ENCODE data around the gene DKK1. TPM values are rescaled to one million over a fixed set of nuclear protein-coding genes. Genes with fewer than 3 reads are reported as not detected.

DKK1 gene, protein sequence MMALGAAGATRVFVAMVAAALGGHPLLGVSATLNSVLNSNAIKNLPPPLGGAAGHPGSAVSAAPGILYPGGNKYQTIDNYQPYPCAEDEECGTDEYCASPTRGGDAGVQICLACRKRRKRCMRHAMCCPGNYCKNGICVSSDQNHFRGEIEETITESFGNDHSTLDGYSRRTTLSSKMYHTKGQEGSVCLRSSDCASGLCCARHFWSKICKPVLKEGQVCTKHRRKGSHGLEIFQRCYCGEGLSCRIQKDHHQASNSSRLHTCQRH
- 10 to 100 TPM; 36.4 to 58.8 (median 47.6) TPM for polyA plus RNA-seq (ENCODE audit: insufficient read length in 4 of 4)

DNA sequence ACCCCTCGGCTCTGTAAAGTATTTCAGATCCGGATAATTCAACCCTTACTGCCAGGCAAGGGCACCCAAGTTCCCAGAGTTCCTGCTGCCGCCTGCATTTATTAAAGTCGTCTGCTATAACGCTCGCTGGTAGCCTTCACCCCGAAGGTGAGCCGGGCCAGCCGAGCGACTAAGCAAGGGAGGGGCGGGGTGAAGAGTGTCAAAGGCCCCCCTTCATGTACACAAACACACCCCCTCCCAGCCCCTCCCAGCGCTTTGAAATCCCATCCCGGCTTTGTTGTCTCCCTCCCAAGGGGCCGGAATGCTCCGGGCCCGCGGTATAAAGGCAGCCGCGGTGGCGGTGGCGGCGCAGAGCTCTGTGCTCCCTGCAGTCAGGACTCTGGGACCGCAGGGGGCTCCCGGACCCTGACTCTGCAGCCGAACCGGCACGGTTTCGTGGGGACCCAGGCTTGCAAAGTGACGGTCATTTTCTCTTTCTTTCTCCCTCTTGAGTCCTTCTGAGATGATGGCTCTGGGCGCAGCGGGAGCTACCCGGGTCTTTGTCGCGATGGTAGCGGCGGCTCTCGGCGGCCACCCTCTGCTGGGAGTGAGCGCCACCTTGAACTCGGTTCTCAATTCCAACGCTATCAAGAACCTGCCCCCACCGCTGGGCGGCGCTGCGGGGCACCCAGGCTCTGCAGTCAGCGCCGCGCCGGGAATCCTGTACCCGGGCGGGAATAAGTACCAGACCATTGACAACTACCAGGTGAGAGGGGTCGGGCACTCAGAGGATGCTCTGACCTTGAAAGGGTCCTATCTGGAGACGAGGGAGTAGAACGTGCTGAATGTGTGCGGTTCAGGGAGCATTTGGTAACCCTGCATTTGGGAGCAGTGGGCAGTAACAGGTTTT lies at the start of gene DKK1:
DKK1 (plus strand) TSS at position 349 of the 889 bp plus-strand sequence; CDS start at position 503, 154 bp downstream.
- peak in 3 of 4 donors; percentile 36 to 41 (median 37) for DNase-seq (ENCODE audit: low read depth in 4 of 4, low spot score in 3 of 4)

DNA sequence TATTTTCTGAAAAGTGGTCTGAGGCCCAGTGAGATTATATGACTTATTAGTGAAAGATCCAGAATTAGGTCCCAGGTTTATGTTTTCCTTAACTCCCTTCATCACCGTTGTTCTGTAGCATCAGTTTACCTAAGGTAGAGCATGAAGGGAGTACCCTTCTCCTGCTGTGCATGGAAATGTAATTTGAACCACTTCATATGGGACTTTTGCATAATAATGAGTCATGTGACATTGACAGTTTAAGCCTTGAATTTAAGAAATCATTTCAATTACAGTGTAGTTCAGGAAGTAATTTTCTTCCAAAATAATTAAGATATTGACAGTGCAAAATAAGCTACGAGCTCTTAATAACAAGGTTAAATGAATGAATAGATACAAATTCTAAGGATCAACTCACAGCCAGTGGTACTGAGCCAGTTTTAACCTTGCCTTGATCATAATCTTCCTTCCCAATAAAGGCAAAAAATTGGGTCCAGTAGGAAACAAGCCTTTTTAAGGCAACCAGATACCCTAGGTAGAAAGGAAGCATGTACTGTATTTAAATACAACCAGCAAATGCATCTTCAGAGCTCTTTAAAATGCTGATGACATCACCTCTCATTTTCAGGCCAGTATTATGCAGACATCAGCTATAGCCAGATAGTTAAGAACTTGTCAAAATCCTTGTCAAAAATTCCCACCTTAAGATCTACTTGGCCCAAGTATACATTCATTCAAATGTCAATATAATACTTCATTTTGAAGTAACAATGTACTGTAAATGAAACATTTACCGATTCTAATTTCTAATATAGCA lies 48.8 kb upstream of the DKK1 start:
- DNase-seq (ENCODE audit: low read depth in 4 of 4, low spot score in 3 of 4): no peak

DNA sequence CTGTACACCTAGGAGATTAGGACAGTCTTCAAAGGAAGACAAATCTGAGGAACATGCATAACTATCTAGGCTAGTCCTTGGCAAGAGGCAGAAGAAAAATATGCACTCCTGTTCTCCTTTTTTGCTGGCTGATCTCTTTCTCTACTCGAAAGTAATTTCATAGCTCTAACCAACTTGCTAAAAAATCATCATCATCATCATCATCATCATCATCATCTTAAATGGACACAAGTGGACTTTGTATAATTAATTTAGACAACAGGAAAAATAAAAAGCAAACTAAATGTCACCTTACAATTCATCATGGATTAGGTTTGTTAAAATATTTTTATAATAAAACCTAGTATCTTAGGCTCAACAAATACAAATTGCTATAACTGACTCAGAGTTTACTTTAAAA lies 47.2 kb upstream of the DKK1 start:
- no peak for DNase-seq (ENCODE audit: low read depth in 4 of 4, low spot score in 3 of 4)

DNA sequence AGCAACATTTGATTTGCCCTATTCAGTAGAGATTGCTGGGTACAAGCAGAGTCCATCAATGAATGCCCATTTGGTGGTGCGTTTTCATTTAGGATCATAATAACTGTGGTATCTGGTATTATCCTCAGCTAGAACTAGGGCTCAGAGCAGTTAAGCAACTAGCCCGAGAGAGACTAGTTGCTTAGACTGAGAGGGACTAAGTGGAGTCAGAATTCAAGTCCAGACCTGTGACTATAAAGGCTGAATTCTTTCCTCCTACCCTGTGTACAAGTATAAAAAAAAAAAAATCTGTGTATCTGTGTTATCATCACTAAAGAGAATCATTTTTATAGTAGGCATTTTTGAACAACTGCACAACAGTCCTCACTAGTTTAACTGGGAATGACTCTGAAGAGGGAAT lies 45.3 kb upstream of the DKK1 start:
- DNase-seq (ENCODE audit: low read depth in 4 of 4, low spot score in 3 of 4): no peak

DNA sequence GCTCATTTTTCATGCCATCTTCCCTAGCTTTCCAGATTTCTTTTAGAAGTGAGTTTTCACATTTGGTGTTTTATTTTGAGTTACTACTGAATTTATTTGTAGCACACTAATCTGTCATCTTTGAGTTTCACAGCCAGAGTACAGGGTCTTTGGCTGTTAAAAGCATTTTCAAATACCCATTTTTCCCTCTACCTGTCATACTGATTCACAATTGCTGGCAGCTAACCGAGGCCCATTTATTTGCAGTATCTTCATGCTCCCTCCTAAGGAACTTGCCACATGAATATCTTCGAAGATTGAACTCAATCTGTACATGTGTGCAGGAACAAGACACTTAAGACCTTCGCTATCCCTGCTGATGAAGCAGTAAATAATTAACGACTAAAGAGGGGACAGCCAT lies 44.8 kb upstream of the DKK1 start:
- DNase-seq (ENCODE audit: low read depth in 4 of 4, low spot score in 3 of 4): no peak

DNA sequence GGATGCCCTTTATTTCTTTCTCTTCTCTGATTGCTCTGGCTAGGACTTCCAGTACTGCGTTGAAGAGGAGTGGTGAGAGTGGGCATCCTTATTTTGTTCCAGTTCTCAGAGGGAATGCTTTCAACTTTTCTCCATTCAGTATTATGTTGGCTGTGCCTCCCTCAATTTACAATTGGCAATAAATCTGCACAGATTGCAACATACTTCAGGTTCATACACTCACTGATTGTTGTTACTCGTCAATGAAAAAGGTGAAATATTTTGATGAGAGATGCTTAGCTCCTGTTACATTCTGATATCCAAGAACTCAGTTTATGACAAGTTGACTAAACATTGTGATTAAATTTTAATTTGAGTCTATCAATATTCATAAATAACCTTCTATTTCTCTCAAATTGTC lies 37.9 kb upstream of the DKK1 start:
- no peak for DNase-seq (ENCODE audit: low read depth in 4 of 4, low spot score in 3 of 4)

DNA sequence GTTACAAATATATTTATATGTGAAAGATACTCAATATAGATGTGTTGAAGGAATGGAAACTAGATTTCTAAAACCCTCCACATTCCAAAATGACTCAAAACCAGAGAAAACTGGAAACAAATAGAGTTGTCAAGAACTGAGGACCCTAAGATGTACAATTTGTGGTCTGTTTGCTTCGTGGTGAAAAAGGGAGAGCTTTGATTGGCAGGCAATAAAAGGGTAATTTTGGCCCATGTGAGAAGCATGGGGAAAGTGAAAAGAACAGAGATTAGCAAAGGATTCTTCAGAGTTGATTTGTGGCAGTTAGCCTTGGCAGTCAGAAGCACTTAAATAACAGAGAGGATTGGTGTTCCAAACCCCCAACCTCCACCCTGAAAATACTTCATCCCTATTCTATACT lies 37.1 kb upstream of the DKK1 start:
- DNase-seq (ENCODE audit: low read depth in 4 of 4, low spot score in 3 of 4): no peak

DNA sequence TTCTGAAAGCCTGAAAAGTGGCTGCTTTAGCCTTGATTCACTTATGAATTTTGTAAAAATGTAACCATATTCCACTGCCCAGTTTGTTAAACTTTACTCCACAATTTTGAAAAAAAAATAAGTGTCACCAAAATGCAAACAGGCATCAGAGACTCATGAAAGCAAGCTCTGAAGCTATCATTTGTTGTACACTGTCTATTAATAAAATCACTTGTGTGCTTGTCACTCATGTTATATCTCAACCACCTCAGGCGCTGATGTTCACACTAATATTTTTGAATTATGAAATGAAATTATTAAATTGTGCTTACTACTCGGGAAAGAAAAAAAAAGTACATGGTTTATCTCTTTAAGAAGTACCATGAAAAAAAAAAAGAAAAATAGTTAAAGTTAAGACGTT lies 34.5 kb upstream of the DKK1 start:
- no peak for DNase-seq (ENCODE audit: low read depth in 4 of 4, low spot score in 3 of 4)

DNA sequence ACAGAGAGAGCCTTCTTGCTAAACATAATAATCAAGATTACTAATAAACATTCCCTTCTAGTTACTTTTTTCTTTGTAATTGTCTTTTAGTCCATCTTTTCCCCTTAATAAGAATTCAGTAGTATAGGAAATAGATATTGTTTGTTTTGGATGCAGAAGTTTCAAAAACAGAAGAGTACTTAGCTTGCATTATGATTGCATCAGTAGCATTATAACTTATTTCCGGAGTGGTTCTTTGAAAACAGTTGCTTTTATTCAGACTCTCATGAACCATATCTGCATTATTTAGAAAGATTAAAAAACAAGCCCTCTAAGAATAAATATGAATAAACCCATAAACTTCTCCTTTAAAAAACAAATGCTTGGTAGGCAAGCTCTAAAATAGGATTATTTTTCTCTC lies 34.0 kb upstream of the DKK1 start:
- DNase-seq (ENCODE audit: low read depth in 4 of 4, low spot score in 3 of 4): no peak

DNA sequence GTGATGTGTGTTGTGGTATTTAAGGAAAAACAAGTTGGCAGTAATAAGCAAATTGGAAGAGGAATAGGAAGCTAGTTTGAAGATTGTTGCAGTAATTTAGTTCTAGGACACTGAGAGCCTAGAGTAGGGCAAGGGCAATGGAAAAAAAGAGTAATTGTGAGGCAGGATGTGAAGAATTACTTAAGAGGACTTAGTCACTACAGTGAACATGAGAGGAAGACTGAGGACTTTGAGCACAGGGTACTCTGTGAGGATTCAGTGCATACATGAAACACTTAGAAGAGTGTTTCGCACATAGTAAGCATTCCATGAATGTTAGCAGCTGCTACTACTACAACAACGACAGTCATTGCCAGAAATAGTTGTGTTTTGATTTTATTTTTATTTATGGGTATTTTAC lies 30.9 kb upstream of the DKK1 start:
- no peak for DNase-seq (ENCODE audit: low read depth in 4 of 4, low spot score in 3 of 4)

DNA sequence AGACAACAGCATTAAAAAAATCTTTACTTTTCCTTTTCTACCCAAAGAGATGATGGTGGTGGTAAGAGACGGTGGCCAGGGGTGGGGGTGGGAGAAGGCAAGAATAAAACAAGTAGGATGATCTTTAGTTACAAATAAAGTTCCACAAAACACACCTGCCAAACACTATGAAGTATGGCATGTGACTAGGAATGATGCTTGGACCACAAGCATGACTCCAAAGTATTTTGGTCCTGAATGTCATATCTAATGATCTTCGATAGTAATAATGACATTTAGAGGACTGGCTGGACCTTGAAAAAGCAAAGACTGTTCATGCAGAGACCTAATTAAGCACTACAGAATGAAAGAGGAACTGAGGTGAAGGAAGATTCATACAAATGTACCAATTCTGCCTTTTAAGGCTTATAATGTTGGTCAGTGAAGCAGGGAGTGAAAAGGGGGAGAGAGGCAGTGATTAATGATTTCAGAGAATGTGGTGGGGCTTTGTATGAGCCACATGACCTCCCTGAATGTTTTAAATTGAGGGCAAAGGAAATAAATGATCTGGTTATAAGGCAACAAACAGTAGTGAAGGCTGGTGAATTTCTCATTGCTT lies 29.6 kb upstream of the DKK1 start:
- no peak for DNase-seq (ENCODE audit: low read depth in 4 of 4, low spot score in 3 of 4)

DNA sequence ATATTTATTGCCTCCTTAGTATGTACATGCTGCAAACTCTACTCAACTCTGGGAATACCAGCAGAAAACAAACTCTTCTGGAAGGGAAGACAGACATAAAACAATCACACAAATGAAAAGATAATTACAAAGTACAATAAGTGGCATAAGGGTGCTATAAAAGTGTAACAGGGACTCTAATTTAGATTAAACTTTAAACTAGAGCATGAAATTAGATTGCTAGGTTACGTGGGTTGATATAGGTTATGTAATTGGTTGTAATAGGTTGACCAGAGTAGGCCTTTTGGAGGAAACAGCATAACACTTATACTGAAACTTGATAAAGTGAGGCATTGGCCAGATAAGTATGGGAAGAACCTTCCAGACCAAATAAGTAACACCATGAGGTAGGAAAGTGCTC lies 26.2 kb upstream of the DKK1 start:
- no peak for DNase-seq (ENCODE audit: low read depth in 4 of 4, low spot score in 3 of 4)

DNA sequence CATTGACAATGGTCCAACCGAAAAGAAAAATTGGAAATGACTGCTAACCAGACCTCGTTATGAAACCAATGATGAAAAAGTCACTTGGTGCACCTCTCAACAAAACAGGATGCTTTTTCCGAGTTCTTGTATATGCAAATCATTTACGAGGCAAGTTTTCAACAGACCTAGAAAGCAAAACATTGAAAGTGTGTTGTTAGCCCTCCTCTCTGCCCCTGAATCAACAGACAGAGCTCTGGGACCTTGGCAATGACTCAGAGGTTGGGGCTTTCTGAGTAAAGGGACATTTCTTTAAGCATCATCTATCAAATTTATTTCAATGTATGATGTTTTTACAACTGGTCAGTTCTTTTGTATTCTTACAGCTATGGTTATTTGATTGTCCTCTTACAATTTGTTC lies 16.3 kb upstream of the DKK1 start:
- DNase-seq (ENCODE audit: low read depth in 4 of 4, low spot score in 3 of 4): no peak

DNA sequence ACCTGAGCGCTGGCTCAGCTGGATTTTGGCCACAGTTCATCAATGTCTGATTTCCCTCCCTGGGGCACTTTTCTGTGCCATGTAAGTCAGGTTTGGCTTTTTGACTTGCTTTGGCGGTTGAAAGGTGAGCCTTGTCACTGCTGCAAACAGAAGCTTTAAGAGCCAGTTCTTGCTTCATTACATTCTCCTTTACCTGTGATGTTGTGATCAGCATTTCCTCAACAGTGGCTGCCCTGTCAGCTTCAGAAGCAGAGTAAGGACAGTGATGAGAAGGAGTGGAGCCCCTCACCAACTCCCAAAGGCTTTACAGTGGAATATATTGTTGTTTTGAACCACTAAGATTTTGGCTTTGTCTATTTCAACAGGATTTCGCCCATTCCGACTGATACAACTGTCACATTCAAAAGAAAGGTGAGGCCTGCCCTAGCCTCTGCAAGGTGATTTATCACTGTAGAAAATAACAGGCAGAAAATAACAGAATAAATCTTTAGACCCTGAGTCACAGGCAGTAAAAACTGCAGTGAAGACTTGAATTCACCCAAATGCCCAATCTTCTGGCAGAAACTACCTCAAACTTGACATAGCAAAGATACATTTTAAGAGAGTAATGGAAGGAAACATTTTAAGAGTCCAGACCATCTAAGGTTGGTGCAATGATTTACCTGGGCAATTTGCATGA lies 13.3 kb upstream of the DKK1 start:
- DNase-seq (ENCODE audit: low read depth in 4 of 4, low spot score in 3 of 4): no peak

DNA sequence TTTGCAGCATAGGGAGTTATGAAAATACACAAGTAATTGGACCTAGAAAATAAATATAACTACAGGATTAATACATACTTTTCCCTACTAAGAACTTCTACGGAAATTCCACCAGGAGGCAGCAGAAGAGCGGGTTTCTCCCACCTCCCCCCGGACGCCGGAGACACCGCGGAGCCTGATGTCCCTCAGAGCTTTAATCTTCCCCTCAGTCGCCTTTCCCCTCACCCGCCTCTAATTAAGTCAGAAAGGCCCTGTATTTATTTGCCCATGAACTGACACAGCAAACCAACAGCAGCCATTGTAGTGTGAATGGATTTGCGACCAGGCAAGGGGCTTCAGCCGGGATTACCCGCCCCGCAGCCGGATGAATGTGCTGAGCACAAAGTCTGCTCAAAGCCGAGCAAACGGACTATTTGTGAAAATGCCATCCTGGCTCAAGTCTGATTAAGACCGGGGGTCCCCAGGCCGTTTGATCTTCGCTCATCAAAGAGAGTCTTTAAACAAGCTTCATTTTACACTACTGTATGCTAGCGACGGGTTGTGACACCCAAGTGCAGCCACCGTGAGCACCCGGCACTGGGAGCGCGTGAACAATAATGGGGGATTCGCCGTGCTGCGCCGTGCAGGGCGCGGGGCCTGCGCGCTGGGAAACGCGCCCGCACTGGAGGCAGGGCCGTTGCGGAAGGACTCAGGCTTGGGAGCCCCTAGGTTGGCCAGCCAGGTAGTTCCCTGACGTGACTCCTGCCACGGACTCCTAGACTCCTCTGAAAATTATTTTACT lies 5.6 kb upstream of the DKK1 start:
- peak in 2 of 4 donors; percentile 58 to 71 for DNase-seq (ENCODE audit: low read depth in 4 of 4, low spot score in 3 of 4)

DNA sequence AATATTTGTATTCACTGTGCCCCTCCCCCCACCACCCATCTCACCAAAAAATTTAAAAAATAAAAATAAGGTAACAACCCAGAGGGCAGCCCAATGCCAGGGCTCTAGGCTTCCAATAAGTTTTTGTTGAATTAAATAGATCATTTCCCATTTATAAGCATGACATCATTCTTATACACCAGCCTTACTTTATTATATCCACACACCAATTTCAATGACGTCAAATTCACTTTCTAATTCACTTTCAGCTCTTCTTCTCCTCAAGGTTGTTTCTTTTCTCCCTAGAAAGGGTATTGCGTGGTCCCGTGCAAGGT lies 1.2 kb upstream of the DKK1 start:
- DNase-seq (ENCODE audit: low read depth in 4 of 4, low spot score in 3 of 4): no peak

DNA sequence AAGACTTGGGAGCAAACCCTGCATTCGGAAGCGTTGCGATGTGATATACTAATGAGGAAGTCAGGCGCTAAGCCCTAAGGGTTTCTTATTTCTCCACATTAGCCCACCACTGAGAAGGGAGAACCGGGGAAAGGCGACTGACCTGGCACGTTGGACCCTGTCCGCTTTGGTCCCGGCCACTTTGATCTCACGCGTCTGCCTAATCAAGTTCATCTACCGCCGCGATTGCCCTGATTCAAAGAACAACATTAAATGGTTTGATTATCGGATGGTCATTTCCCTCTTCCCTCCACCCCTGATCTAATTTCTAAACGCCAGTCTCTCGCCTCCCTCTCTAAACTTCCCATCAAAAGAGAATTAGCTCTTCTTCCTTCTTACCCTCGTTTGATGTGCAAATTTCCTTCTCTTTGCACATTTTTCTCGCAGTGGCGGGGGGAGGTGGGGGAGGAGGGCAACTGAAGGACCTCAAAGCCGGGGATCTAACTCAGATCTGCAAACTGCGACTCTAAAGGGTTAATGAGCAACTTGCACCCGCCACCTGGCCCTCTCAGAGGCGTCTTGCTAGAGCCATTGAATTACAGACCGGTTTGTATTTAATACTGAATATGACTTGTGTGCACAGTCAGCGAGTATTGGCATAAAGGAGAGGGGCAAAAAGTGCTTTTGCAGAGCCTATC lies 687 bp upstream of the DKK1 start:
- DNase-seq (ENCODE audit: low read depth in 4 of 4, low spot score in 3 of 4): peak in 2 of 4 donors; percentile 14 to 34

DNA sequence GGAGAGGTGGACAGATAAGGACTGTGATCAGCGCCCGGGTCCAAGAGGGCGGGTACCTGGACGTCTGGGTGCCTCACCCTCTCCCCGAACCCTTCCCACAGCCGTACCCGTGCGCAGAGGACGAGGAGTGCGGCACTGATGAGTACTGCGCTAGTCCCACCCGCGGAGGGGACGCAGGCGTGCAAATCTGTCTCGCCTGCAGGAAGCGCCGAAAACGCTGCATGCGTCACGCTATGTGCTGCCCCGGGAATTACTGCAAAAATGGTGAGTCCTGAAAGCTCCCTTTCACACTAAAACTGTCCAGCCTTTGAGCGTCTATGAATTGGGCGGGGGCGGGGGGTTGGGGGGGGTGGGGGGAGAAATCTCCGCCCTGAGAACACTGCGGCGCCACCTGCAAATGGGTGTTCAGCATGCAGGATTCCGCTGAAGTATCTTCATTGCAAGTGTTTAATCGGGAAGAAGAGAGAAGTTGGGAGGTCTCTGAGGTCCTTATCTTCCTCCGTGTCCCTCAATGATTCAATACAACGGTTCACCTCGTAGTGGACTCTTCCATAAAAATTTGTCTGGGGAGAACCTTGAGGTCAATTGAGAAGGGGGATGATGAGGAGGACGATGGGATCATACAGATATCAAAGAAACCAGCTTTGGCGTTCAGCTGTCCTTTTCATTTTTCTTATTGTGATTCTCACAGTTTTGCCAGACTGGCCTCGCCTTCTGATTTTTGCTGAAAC lies 906 bp downstream of the DKK1 start:
- no peak for DNase-seq (ENCODE audit: low read depth in 4 of 4, low spot score in 3 of 4)
